GM21786 (cell line): Measurements from ENCODE around the gene TAS2R20.
"Not testable (repeated sequence)": the region's sequence is repeated elsewhere in the genome, so short reads cannot be mapped to it uniquely, and the experiment has no call there.

Source experiments
- ATAC-seq: cut with Tn5 transposase; IDR thresholded peaks from one replicate; pipeline ENCODE4 v1.9.1; 2021; ENCODE audit not compliant: unreplicated experiment

The TAS2R20 gene, protein sequence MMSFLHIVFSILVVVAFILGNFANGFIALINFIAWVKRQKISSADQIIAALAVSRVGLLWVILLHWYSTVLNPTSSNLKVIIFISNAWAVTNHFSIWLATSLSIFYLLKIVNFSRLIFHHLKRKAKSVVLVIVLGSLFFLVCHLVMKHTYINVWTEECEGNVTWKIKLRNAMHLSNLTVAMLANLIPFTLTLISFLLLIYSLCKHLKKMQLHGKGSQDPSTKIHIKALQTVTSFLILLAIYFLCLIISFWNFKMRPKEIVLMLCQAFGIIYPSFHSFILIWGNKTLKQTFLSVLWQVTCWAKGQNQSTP

DNA sequence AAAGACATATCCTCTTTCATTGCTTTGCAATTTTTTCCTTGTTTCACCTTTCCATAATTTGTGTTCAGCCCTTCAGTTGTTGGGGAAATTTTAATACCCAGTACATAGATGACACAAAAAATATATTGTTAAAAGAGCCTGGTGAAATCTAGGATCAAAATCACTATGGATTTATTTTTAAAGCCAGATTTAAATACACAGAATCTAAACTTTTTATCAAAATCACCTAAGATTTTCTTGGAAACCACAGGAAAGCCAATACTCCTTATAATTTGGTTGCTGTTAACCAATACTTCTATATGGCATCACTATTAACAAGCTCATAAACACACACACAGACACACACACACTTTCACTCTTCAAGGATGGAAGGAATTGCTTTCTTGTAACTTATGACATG lies at the start of gene TAS2R20:
TAS2R20 (minus strand) TSS at position 101 of the 400 bp plus-strand sequence. CDS start 429 bp downstream, outside the sequence.
- no peak for ATAC-seq

DNA sequence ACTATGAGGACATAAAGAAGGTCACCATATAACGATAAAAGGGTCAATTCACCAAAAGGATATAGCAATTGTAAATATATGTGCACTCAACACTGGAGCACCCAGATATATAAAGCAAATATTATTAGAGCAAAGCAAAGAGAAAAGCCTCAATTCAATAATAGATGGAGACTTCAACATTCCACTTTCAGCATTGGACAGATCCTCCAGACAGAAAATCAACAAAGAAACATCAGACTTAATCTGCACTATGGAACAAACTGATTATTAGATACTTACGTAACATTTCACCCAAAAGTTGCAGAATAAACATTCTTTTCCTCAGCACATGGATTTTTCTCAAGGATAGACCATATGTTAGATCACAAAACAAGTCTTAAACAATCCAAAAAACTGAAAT lies 43.3 kb upstream of the TAS2R20 start:
- not testable (repeated sequence) for ATAC-seq

DNA sequence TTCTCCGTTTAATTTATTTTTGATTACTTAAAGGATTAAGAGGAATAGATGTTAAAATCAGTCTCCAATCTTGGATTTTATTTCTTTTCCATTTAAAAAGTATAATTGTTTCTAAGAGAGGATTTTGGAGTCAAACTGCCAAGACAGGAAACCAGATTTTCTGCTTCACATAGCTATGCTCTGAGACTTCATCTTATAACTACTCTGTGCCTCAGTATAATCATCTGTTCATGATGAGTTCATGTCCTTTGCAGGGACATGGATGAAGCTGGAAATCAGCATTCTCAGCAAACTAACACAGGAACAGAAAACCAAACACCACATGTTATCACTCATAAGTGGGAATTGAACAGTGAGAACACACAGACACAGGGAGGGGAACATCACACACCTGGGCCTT lies 42.1 kb upstream of the TAS2R20 start:
- ATAC-seq = no peak

DNA sequence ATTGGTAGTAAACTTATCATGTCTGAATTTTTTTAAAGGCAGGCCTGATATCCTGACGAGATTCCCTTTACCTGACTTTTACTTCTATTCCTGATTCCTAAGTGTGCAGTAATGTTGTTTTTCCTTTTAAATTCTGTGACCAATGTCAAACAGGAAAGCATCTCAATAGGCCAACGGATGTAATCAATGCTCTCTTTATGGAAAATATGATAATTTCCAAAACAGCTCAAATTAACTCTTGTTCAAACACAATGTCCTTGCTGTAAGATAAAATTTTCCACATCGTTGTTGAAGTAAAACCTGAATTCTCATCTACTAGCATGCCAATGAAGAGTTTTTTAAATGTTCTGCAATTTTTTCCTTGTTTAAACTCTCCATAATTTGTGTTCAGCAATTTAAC lies 41.1 kb upstream of the TAS2R20 start:
- no peak for ATAC-seq

DNA sequence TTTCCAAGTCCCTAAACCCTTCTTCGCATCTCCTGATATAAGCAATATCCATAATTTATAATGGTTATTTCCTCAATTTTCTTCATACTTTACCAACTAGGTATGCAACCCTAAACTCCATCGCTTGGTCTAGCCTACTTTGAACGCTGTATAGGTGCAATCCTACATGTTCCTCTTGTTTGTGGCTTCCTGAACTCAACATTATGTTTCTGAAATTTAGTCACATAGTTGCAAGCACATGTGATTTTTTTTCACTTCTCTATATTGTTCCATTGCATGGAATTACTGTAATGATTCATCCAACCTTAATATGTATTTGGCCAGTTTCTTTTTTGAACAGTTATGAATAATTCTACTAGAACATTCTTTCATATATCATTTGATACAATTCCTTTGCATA lies 35.9 kb upstream of the TAS2R20 start:
- ATAC-seq = not testable (repeated sequence)

DNA sequence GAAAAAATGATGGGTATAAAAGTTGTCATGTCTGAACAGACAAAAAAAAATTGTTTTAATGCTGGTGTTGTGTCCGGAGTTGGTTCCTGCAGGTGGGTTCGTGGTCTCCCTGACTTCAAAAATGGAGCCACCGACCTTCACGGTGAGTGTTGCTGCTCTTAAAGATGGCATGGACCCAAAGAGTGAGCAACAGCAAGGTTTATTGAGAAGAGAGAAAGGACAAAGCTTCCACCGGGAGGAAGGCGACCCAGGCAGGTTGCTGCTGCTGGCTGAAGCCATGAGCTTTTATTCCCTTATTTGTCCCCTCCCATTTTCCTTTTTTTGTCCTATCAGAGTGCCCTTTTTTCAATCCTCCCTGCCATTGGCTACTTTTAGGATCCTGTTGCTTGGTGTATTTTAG lies 33.2 kb upstream of the TAS2R20 start, which contains the start of gene TAS2R31:
TAS2R31 (minus strand) TSS at position 101 of the 400 bp plus-strand sequence; CDS start at position 29, 72 bp downstream.
- ATAC-seq = no peak

DNA sequence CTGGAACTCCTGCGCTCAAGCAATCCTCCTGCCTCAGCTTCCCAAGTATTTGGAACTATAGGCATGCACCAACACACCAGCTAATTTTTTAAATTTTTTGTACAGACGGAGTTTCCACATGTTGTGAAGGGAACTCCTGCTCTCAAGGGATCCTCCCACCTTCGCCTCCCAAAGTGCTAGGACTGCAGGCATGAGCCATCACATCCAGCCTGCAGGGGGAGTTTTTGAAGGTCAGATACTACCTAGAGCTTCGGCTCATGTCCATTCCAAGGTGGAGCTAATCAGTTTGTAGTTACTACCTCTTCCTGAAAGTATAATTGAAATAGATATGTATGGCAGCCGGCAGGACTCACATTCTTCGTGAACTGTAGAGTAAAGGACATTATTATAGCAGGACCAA lies 28.0 kb upstream of the TAS2R20 start:
- no peak for ATAC-seq

DNA sequence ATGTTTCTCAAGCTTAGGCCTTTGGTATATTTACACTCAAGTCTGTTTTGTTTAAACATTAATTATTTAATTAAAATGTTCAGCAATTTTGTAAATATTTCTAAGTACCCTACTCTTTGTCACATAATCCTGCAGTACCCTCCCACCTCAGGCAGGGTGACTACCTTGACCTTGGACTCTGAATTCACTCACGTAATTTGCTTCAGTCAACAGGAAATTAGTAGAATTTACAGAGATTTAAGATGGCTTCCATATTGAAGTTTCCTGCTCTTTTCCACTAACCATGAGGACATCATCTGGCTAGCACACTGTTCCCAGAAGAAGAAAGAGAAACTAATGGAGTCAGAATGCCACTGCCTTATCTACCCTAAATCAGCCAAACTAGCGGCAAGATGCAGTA lies 25.3 kb upstream of the TAS2R20 start:
- no peak for ATAC-seq

DNA sequence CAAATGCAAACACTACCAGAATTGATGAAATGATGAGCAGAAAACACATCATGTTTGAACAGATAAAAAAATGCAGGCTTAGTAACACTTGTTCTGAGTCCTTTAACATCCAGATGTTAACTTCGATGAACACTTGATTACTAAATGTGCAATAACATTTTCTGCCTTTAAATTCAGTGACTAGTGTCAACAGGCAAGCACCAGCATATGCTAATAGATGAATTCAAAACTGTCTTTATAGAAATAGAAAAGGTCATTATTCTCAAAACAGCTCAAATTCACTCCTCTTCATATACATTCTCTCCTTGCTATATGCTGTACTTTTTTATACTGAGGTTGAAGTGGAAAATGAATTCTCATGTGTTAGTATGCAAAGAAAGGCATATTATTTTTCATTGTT lies 24.4 kb upstream of the TAS2R20 start, which contains the start of gene TAS2R19:
TAS2R19 (minus strand) TSS at position 101 of the 400 bp plus-strand sequence; CDS start at position 52, 49 bp downstream.
- no peak for ATAC-seq

DNA sequence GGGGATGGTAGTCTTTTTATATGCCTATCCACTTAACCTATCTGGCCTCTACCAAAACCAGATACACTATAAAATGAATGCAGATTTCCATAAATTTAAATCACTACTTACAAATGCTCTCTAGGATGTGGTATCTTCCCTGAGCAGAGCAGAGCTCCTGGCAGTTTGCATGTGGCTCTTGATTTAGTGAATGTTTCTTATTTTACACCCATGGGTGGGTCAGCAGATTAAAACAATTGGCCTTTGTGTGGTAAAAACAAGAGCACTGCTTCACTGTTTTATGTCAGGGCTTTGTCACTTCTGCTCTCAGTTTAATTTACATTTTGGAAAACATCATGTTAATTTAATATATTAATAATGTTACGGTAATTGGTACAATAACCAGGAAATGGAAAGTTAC lies 18.8 kb upstream of the TAS2R20 start:
- no peak for ATAC-seq

DNA sequence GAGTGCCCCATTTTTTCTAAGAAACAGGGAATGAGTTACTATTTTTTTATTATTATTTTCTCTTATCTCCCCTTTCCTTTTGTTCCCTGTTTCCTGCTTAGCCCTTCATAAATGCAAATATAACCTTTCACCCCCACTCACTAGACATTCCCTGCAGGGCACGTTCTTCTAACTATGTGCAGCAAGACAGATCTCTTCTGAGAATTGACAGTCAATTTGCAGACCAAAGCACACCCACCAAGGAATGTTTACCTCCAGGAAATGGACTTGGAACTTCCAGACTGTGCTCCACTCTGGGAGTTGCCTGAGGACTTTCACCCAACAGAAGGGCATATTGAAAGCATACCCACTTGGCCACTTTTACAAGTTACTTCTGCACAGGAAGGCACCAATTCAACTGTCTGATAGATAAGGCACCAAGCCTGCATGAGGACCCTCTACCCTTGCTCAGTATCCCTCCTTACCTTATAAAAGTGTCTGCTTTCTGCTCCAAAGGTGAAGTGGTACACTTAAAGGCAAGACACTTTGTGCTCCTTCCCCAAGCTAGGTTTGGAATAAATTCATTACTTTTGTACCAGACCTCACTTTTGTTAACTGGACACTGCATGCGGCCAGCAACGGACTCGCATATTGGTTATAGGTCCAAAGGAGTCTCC lies 17.8 kb upstream of the TAS2R20 start:
- ATAC-seq = no peak

DNA sequence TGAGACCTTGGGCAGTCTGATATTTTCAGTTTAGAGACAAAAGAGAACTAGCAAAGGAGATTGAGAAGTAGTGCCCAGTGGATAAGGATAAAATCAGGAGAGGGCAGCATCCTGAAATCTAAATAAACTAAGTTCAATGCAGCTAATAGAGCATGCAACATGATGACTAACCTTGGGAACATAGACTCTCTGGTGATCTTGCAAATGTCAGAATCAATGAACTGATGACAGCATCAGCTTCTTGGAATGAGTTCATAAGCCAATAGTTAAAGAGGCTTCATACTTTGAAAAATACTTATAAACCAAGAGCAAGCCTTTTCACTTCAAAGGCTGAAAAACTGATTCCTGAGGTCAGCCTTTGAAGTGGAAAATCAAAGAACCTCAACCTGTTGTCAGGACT lies 16.1 kb upstream of the TAS2R20 start:
- ATAC-seq = no peak

DNA sequence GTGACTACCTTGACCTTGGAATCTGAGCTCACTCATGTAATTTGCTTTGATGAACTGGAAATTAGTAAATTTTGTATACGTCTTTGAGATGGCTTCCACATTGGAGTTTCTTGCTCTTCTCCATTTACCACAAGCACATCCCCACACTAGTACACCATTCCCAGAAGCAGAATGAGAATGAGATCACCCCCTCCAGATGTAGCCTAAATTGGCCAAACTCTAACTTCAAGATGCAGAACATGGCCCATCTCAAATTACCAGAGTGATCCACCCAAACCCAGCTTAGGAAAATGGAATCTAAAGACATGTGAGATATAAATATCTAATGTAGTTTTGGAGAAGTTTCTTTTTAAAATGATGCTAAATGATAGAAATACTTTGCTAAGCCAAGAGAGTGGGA lies 9.5 kb upstream of the TAS2R20 start:
- no peak for ATAC-seq

DNA sequence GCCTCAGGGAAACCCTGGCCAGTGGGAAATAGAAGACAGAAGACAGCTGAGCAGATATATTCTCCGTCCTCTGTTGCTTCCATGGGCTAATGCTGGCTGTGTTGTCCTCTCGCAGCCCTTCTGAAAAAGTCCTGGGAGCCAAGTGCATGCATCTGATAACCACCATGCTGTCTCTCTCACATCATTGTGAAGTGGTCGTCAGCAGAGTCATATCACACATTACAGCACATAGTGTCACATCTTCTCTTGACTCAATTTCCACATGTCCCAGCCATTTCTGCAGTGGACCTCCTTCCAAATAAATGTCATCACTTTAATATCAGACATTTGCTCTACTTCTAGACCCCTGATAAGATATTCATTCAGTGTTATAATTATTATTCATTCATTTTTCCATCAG lies 3.8 kb downstream of the TAS2R20 start:
- ATAC-seq = no peak

DNA sequence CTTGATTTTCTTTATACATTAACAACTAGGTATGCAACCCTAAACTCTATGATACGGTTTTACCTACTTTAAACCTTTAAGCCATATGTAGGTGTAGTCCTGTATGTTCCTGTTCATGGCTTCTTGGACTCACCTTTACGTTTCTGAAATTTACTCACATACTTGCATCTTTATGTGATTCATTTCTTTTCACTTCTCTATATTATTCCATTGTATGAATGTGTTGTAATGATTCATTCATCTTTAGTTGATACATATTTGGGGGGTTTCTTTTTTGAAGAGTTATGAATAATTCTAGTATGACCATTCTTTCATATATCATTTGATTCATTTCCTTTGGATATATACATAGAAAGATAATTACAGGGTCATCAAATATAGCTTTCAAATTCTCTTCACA lies 9.0 kb downstream of the TAS2R20 start:
- ATAC-seq = no peak

DNA sequence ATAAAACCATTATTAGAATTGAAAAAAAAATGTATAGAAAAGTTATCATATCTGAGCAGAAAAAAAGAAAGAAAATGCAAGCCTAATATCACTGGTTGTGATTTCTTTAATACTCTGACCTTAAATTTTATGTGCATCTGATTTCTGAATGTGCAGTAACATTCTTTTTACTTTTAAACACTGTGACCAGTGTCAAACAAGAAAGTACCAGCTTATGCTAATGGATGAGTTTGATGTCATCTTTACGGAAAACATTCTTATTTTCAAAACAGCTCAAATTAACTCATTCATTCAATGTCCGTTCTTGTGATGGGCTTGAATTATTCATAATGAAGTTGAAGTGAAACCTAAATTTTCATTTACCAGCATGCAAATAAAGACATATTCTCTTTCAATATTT lies 11.3 kb downstream of the TAS2R20 start, which contains the start of gene TAS2R50:
TAS2R50 (minus strand) TSS at position 101 of the 400 bp plus-strand sequence; CDS start at position 49, 52 bp downstream.
- ATAC-seq = no peak

DNA sequence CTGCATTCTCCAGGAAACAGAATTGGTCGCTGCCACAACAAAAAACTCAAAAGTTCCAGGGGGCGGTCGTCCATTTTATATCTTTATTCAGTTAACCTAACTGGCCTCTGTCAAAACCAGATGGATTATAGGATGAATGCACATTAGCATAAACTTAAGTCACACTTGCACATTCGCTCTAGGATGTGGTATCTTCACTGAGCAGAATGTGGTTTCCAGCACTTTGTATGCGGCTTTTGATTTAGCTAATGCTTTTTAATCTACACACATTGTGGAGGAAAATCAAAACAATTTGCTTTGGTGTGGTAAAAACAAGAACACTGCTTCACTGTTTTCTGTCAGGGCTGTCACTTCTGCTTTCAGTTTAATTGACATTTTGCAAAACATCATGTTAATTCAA lies 15.9 kb downstream of the TAS2R20 start:
- ATAC-seq = no peak

DNA sequence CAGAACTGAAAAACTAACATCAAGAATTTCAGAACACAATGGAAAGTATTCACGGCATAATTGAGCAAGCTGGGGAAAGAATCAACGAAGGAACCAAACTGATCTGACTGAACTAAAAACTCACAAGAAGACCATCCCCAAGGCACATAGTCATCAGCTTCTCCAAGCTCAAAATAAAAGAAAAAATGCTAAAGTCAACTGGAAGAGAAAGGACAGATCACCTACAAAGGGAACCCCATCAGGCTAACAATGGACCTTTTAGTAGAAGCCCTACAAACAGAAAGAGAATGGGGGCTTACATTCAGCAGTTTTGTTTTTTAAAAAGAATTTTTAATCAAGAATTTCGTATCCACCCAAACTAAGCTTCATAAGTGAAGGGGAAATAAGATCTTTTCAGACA lies 23.1 kb downstream of the TAS2R20 start:
- ATAC-seq = no peak

DNA sequence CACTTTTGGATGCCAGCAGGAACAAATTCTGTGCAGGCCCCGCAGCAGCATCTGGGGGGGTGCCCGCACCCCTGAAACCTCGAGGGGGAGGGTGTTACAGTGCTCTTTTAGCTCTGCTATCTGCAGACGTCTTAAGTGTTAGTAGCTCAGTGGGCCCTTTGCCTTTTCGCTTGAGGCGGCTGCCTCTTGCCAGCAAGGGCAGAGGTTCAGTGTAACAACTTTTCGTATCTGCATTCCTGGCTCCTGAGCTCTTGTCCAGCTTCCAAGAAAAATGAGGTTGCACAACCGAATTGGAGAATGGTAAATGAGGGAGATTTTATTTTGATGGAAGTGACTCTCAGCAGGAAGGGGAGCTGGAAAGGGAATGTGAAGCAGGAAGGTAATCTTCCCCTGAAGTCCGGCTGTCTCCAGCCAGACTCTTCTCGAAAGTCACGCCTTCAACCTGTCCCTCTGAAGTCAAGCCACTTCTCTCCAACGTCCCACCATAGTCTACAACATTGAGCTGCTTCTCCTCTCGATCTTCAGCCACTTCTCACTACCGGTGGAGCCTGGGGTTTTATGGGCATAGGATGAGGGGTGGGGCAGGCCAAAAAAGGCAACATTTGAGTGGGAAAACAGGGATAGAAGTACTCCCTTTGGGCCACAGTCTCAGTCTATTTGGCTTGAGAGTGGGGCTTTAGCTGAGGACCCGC lies 29.2 kb downstream of the TAS2R20 start:
- no peak for ATAC-seq

DNA sequence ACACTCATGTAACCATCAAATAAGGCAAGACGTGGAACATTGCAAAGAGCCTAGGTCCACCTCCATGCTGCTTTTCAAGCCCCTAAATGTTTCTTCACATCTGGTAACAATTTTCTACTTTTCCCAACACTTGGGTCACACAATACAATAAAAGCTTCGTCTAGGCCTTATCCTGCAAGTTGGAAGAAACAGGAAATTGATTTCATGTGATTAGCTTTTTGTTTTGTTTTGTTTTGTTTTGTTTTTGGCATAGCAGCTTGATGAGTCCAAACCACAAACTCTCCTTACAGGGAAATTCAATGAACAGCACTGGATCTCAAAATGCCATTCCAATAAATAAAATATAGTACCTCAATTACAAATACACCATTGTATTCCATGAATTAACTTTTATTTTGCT lies 30.7 kb downstream of the TAS2R20 start:
- no peak for ATAC-seq

DNA sequence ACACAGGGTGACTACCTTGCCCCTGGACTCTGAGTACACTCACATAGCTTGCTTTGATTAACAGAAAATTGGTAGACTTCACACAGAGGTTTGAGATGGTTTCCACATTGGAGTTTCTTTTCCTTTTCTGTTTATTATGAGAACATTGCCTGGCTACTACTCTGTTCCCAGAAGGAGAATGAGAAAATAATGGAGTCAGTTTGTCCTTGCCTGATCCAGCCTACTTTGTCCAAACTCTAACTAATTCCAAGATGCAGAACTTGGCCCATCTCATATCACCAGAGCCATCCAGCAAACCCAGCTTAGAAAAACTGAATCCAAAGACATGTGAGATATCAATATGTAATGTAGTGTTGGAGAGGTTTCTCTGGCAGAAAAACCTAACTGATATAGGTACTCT lies 31.8 kb downstream of the TAS2R20 start:
- ATAC-seq = no peak

DNA sequence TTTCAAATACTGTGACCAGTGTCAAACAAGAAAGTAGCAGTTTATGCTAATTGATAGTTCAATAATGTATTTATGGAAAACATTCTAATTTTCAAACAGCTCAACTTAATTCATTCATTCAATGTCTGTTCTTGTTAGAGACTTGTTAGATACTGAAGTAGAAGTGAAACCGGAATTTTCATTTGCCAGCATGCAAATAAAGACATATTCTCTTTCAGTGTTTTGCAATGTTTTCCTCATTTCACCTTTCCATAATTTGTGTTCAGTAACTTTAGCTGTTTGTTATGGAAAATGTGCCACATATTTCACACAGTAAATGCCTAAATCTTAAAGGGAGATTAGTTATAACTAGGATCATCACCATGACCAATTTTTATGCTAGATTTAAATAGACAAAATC lies 32.6 kb downstream of the TAS2R20 start:
- ATAC-seq = no peak
